HepG2 (cell line): ENCODE results near the gene OTOG. TPM values are rescaled to one million over a fixed set of nuclear protein-coding genes. Genes with fewer than 3 reads are reported as not detected.

Experiments
- ATAC-seq: fragments of 200-7000 bp; cut with Tn5 transposase; 3 replicates; pipeline ENCODE4 v1.9.1; 2020; ENCODE audit warnings: mild to moderate bottlenecking, moderate library complexity
- BruUV-seq: library from RNA; stranded (reverse); fragments of 400-500 nt; replicated peaks from 2 replicates; lab custom pipeline; 2021; lab: Mats Ljungman, UMichigan
- CTCF ChIA-PET: fragments of 300-600 bp; formaldehyde crosslinking; extraction: SDS; loops from one replicate; lab custom pipeline; 2021; ENCODE audit warnings: low total read pairs, inconsistent platforms, low intra/inter-chr PET ratio; lab: Yijun Ruan, JAX
- POLR2A ChIA-PET: fragments of 350-600 bp; sonication (Branson Sonifier 250); formaldehyde crosslinking; loops from one replicate; lab custom pipeline; 2020; ENCODE audit warnings: antibody characterized with exemption, inconsistent platforms; lab: Yijun Ruan, JAX
- DNase-seq: peaks from one replicate; pipeline ENCODE4 v3.0.0-alpha.2; 2015; ENCODE audit warnings: low spot score
- FAIRE-seq: peaks from 3 replicates; lab custom pipeline; 2011; peaks lifted over from hg19 to GRCh38; lab: Jason Lieb, UNC
- H2AFZ ChIP-seq: one replicate; pipeline ENCODE4 v1.6.1; 2011; ENCODE audit warnings: low read length, inconsistent platforms
- H3K27ac ChIP-seq: fragments of 300-600 bp; 3 replicates; pipeline ENCODE4 v1.8.0; 2011; ENCODE audit warnings: mixed run types, mild to moderate bottlenecking, mixed read lengths, low read length, inconsistent platforms; ENCODE audit not compliant: insufficient read depth; ENCODE audit errors: extremely low read length
- H3K27me3 ChIP-seq, 2 experiments: fragments of 200-600 bp in 1 of 2; 2 replicates in 1 of 2; 3 replicates in 1 of 2; pipeline versions ENCODE4 v1.6.0 to v1.8.0; 2011; ENCODE audit warnings: low read length in 2 of 2, mild to moderate bottlenecking in 2 of 2, moderate library complexity in 2 of 2, inconsistent platforms in 1 of 2; ENCODE audit not compliant: insufficient read depth in 2 of 2, control insufficient read depth in 1 of 2
- H3K36me3 ChIP-seq, 2 experiments: fragments of 200-600 bp in 1 of 2; replicated peaks in 1 of 2; 2 replicates in 1 of 2; 3 replicates in 1 of 2; pipeline versions ENCODE4 v1.5.1 to v1.8.0; 2011; ENCODE audit warnings: low read length in 2 of 2, inconsistent platforms in 1 of 2; ENCODE audit not compliant: insufficient read depth in 2 of 2, control insufficient read depth in 1 of 2
- H3K4me1 ChIP-seq: 2 replicates; pipeline ENCODE4 v1.5.1; 2012; ENCODE audit warnings: low read length, inconsistent platforms; ENCODE audit not compliant: insufficient read depth
- H3K4me2 ChIP-seq: 2 replicates; pipeline ENCODE4 v1.6.0; 2011; ENCODE audit warnings: low read depth, low read length, inconsistent platforms
- H3K4me3 ChIP-seq, 3 experiments: fragments of 200-600 bp in 1 of 3; sonication (generic), shearing (Covaris generic) in 1 of 3; replicated peaks in 1 of 3; 2 replicates each; pipeline ENCODE4 v1.5.1; 2011 to 2016; ENCODE audit warnings: low read length in 3 of 3, inconsistent platforms in 2 of 3, low read depth in 2 of 3, mild to moderate bottlenecking in 2 of 3, control low read depth in 1 of 3, mixed read lengths in 1 of 3; ENCODE audit not compliant: insufficient read depth in 1 of 3
- H3K79me2 ChIP-seq: one replicate; pipeline ENCODE4 v1.6.1; 2011; ENCODE audit warnings: low read length, inconsistent platforms; ENCODE audit not compliant: insufficient read depth
- H3K9ac ChIP-seq: 2 replicates; pipeline ENCODE4 v1.6.0; 2011; ENCODE audit warnings: mild to moderate bottlenecking, low read depth, low read length, inconsistent platforms; ENCODE audit not compliant: insufficient read depth
- H3K9me3 ChIP-seq: 2 replicates; pipeline ENCODE4 v1.5.1; 2012; ENCODE audit warnings: mild to moderate bottlenecking, low read length
- H4K20me1 ChIP-seq: 2 replicates; pipeline ENCODE4 v1.6.0; 2011; ENCODE audit warnings: inconsistent platforms, mild to moderate bottlenecking, low read length, moderate library complexity; ENCODE audit not compliant: insufficient read depth
- CENPT ChIP-seq: sonication (generic); formaldehyde crosslinking; IDR thresholded peaks from 2 replicates; pipeline ENCODE4 v1.8.0; 2022; ENCODE audit warnings: low read depth, mild to moderate bottlenecking, moderate library complexity, missing genetic modification reagents
- DR1 ChIP-seq: sonication (generic); formaldehyde crosslinking; IDR thresholded peaks from 2 replicates; pipeline ENCODE4 v1.8.0; 2021; ENCODE audit warnings: mild to moderate bottlenecking, missing genetic modification reagents, inconsistent platforms
- FIP1L1 ChIP-seq: fragments of 200-400 bp; formaldehyde crosslinking; IDR thresholded peaks from 2 replicates; pipeline ENCODE4 v1.6.1; 2018; ENCODE audit warnings: low read depth, mild to moderate bottlenecking, low read length, moderate library complexity, borderline replicate concordance; ENCODE audit not compliant: insufficient read depth
- RXRA ChIP-seq: sonication (generic); formaldehyde crosslinking; IDR thresholded peaks from 2 replicates; pipeline ENCODE4 v1.5.1; 2020; ENCODE audit warnings: missing genetic modification reagents
- SOX13 ChIP-seq, 3 experiments: fragments of 450-650 bp in 1 of 3; sonication (generic) in 1 of 3; formaldehyde crosslinking in 1 of 3; IDR thresholded peaks in 2 of 3; conservative IDR thresholded peaks in 1 of 3; 2 replicates each; pipeline versions ENCODE4 v1.5.0 to v1.6.1; 2016 to 2020; ENCODE audit warnings: antibody characterized with exemption in 1 of 3, mild to moderate bottlenecking in 1 of 3, missing compliant biosample characterization in 1 of 3, missing genetic modification reagents in 1 of 3, moderate library complexity in 1 of 3
- SPEN ChIP-seq: sonication (generic); formaldehyde crosslinking; IDR thresholded peaks from 2 replicates; pipeline ENCODE4 v1.5.1; 2020; ENCODE audit warnings: low read depth, mild to moderate bottlenecking, missing genetic modification reagents
- ZNF253 ChIP-seq: sonication (generic); formaldehyde crosslinking; IDR thresholded peaks from 2 replicates; pipeline ENCODE4 v1.8.0; 2022; ENCODE audit warnings: mild to moderate bottlenecking, missing genetic modification reagents, borderline replicate concordance
- ZNF282 ChIP-seq: fragments of 450-650 bp; IDR thresholded peaks from 2 replicates; pipeline ENCODE4 v1.6.1; 2018; ENCODE audit not compliant: partially characterized antibody
- ZNF550 ChIP-seq: sonication (generic); formaldehyde crosslinking; IDR thresholded peaks from 2 replicates; pipeline ENCODE4 v1.4.0; 2020; ENCODE audit warnings: mild to moderate bottlenecking, missing genetic modification reagents, borderline replicate concordance
- ZNF703 ChIP-seq: sonication (generic); formaldehyde crosslinking; IDR thresholded peaks from 2 replicates; pipeline ENCODE4 v1.5.1; 2020; ENCODE audit warnings: missing genetic modification reagents, mild to moderate bottlenecking, moderate library complexity, borderline replicate concordance
- WGBS: methylation state at CpG from one replicate; pipeline ENCODE4 v1.1.6; 2017; ENCODE audit warnings: low lambda C conversion rate; 5-methylcytosine and 5-hydroxymethylcytosine counted together
- in situ Hi-C: cut with HindIII; loops from 2 replicates; pipeline ENCODE4 v1.10.0; 2017; ENCODE audit warnings: low pct_unique_long_range_greater_than_20kb; ENCODE audit not compliant: extremely low pct_ligation_motif_present
- intact Hi-C: fragments of 100-400 bp; cut with micrococcal nuclease; formaldehyde crosslinking; loops from one replicate; pipeline ENCODE4 v1.10.0; 2022; ENCODE audit not compliant: unreplicated experiment
- polyA plus RNA-seq, 8 experiments: library from polyadenylated mRNA; depleted of rRNA in 3 of 8; stranded (reverse) in 7 of 8; unstranded in 1 of 8; fragments of >200 nt; fragmentation: Illumina TruSeq in 4 of 8; extraction: Trizol in 4 of 8; gene quantifications; 2 replicates each; pipeline versions ENCODE4 v1.2.1 to v1.2.3, GENCODE V29; 2011 to 2016; ENCODE audit warnings: low read depth in 4 of 8, missing spikeins in 1 of 8, mixed read lengths in 1 of 8; ENCODE audit not compliant: insufficient read depth in 1 of 8
- total RNA-seq, 5 experiments: library from RNA; depleted of rRNA; stranded (reverse); fragments of >200 nt; fragmentation: Illumina TruSeq; extraction: Trizol; gene quantifications; 2 replicates each; pipeline ENCODE4 v1.2.3, GENCODE V29; 2016; ENCODE audit warnings: low read depth in 1 of 5
- TF ChIP-seq, protein P1 (sequence below): IDR thresholded peaks from 2 replicates; pipeline ENCODE4 v1.6.1; 2012; ENCODE audit warnings: low read length, improper control_type of control experiment

Gene OTOG
- total and polyA plus RNA-seq, 2 of the 13 experiments (the other 11 are each of a cell fraction or from before 2014, with no cell fraction given): not detected

DNA sequence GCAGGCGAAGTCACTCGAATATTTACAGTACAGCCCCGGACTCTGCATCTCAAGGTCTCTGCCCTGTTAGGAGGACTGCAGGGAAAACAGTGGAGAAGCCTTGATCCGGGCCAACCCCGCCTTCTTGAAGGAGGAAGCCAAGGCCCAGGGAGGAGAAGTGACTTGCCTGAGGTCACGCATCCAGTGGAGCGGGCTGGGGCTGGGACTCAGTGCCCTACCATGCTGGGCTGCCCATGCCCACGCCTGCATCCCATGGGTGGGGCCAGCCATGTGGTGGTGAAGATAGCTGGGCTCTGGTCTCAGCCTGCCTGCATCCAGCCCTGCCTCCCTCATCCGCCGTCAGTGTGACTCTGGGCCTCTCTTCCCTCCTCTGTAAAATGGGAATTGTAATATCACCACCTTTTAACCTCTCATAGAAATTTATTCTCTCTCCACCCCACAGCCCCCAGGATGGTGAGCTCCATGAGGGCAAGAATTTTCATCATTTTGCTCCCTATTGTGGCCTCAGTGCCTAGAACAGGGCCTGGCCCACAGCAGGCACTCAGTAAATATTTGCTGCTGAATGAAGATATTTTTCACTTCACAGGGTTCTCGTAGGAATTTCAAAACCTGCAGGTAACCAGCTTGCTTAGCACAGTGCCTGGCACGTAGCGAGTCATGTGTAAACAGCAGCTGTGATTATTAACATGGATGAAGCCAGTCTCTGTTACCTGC lies 57.3 kb downstream of the OTOG start:
- Histone ChIP-seq H3K27ac (no peak overlapping the region), H2AFZ (no peak overlapping the region), H3K9me3 (no peaks in the 10 kb centered on the region), H3K9ac (no peak overlapping the region), H3K4me1 (no peaks in the 10 kb centered on the region), H3K4me3 (no peak overlapping the region), H3K27me3 (peaks cover 5 to 21% of the 10 kb centered on the region in 2 experiments; a peak in 4 of 5 replicates), H3K79me2 (no peaks in the 10 kb centered on the region), H4K20me1 (no peaks in the 10 kb centered on the region; the same call in 1 of the 2 replicates), H3K4me2 (no peak overlapping the region), H3K36me3 (no peaks in the 10 kb centered on the region)
- ChIA-PET CTCF (no interaction called here), POLR2A (no interaction called here)
- in situ Hi-C loops (loop anchor here (5.0 to 10.0 kb wide), 2 partner anchors 118 to 370 kb away; no protein-coding TSS in a partner anchor), intact Hi-C loops (no loop called here)
- ATAC-seq: no peak
- TF ChIP-seq SOX13 (IDR thresholded peaks at IDR 0.05) (no peak), SOX13 (CRISPR knock-in tag; conservative IDR thresholded peaks at IDR 0.05 in 1 of 2, IDR thresholded peaks at IDR 0.05 in 1 of 2) (no peak), SPEN (CRISPR knock-in tag) (no peak), DR1 (no peak), ZNF550 (CRISPR knock-in tag) (no peak), CENPT (CRISPR knock-in tag) (no peak), ZNF282 (no peak), FIP1L1 (no peak), ZNF703 (no peak), RXRA (CRISPR knock-in tag) (no peak), ZNF253 (CRISPR knock-in tag) (no peak)
- TF ChIP-seq, protein P1, sequence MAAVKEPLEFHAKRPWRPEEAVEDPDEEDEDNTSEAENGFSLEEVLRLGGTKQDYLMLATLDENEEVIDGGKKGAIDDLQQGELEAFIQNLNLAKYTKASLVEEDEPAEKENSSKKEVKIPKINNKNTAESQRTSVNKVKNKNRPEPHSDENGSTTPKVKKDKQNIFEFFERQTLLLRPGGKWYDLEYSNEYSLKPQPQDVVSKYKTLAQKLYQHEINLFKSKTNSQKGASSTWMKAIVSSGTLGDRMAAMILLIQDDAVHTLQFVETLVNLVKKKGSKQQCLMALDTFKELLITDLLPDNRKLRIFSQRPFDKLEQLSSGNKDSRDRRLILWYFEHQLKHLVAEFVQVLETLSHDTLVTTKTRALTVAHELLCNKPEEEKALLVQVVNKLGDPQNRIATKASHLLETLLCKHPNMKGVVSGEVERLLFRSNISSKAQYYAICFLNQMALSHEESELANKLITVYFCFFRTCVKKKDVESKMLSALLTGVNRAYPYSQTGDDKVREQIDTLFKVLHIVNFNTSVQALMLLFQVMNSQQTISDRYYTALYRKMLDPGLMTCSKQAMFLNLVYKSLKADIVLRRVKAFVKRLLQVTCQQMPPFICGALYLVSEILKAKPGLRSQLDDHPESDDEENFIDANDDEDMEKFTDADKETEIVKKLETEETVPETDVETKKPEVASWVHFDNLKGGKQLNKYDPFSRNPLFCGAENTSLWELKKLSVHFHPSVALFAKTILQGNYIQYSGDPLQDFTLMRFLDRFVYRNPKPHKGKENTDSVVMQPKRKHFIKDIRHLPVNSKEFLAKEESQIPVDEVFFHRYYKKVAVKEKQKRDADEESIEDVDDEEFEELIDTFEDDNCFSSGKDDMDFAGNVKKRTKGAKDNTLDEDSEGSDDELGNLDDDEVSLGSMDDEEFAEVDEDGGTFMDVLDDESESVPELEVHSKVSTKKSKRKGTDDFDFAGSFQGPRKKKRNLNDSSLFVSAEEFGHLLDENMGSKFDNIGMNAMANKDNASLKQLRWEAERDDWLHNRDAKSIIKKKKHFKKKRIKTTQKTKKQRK: no peak
- WGBS: 36% methylated on average over 11 of the region's 13 CpGs
- no peak for FAIRE-seq
- no TSS peak for BruUV-seq
- no peak for DNase-seq
